Retinal pigment epithelial cell (primary cell): ENCODE data around the gene THAP12.
A peak's percentile ranks its signal among the peaks of the same experiment; 100 is the strongest.

Experiments used
- DNase-seq: peaks from one replicate; pipeline ENCODE4 v3.0.0-alpha.2; 2010; ENCODE audit warnings: low read depth
- H3K4me3 ChIP-seq: 2 replicates; pipeline ENCODE4 v1.5.1; 2011; ENCODE audit warnings: mild to moderate bottlenecking, low read length, control low read depth, moderate library complexity
- CTCF ChIP-seq: conservative IDR thresholded peaks from 2 replicates; pipeline ENCODE4 v1.5.1; 2011; ENCODE audit warnings: low read depth, low read length, control low read depth, inconsistent platforms

The THAP12 gene

DNA sequence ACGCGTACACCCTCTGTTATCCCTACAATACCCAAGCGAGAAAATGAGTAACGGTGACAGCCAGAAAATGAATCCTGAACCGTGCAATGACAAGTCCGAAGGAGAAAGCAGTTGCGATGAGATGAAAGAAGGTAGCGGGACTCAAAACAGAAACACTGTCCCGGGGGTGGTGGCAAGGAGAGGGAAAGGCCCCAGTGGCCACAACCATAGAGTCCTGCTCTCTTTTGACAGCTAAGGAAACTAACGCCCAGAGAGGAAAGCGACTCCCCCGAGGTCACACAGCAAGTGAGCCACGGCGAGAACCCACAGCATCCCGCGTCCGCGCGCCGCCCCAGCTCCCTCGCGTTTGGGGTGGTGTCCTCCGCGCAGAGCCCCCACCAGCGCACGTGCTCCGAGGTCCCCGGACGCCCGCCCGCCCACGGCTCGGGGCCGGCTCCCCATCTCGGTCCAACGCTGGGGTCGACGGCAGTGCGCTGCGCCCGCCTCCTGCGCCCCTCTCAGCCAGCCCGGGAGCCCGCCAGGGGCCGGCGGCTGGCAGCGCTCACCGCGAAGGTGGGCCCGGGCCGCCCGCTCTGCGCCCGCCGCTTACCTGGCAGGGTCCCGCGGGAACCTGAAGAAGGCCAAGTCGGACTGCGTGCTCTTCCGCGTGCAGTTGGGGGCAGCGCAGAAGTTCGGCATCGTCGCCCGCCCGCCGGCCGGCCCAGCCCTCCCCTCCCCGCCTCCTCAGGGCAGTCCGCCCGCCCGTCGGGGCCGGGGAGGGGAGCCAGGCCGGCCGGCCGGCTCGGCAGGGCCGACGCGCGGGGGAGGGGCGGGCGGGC is 564 bp downstream of the THAP12 start:
- peak overlapping the region; percentile 79 for H3K4me3 ChIP-seq
- DNase-seq, result no peak
- TF ChIP-seq CTCF, result no peak

GRCh38 chr11:76379807-76380158 is 1.1 kb downstream of the THAP12 start:
- peak overlapping the region; percentile 79 for H3K4me3 ChIP-seq
- no peak for DNase-seq
- TF ChIP-seq CTCF, result no peak

GRCh38 chr11:76376746-76377558 is 4.0 kb downstream of the THAP12 start:
- TF ChIP-seq CTCF, result no peak
- no peak for DNase-seq

GRCh38 chr11:76371170-76371569 is 9.8 kb downstream of the THAP12 start:
- no peak for DNase-seq
- TF ChIP-seq CTCF, result no peak
- no peak overlapping the region for H3K4me3 ChIP-seq

More at GRCh38 chr11:76376746-76377558, 4.0 kb downstream of the THAP12 start:
- no peak overlapping the region for H3K4me3 ChIP-seq

- no peak for TF ChIP-seq CTCF
- H3K4me3 ChIP-seq, result no peak overlapping the region
- DNase-seq, result no peak
Measured at GRCh38 chr11:76369406-76369805, 11.5 kb downstream of the THAP12 start.

DNA sequence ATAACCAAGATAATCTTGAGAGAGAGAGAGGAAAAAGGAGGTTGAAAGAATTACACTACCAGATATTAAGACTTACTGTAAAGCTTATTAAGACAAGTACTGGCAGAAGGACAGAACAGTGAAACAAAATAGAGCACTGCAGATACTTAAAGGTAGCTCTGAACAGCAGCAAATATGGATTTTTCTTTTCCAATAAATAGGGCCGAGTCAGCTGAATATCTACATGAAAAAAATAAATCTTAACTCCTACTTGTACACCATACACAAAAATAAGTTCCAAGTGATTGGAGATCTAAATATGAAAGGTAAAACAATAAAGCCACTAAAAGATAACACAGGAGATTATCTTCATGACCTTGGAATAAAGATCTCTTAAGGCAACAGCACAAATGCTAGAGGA is 12.4 kb downstream of the THAP12 start:
- TF ChIP-seq CTCF, result no peak
- no peak overlapping the region for H3K4me3 ChIP-seq
- no peak for DNase-seq
